Umbilical cord (tissue), 2 donors: ENCODE data around the gene ACTC1. TPM values are rescaled to one million over a fixed set of nuclear protein-coding genes. Genes with fewer than 3 reads are reported as not detected.

Source experiments
- DNase-seq: peaks from one replicate; pipeline ENCODE4 v3.0.0-alpha.2; 2015; ENCODE audit warnings: low spot score
- total RNA-seq: library from RNA; depleted of rRNA; stranded (reverse); fragments of >200 nt; gene quantifications from one replicate; pipeline ENCODE4 v1.2.3, GENCODE V29; 2014; ENCODE audit warnings: low replicate concordance; ENCODE audit not compliant: insufficient read depth

Gene ACTC1
- total RNA-seq, 1 donor from 2014 or later: 194 TPM

GRCh38 chr15:34802371-34802770, 7.0 kb upstream of the ACTC1 start:
- no peak for DNase-seq

- peak; percentile 47 for DNase-seq
Observed at GRCh38 chr15:34799149-34800101, 4.1 kb upstream of the ACTC1 start.

- DNase-seq: peak; percentile 17
Observed at GRCh38 chr15:34796847-34797435, 1.6 kb upstream of the ACTC1 start.

GRCh38 chr15:34794590-34795206, 651 bp downstream of the ACTC1 start:
- DNase-seq: no peak

- no peak for DNase-seq
Observed at GRCh38 chr15:34793901-34794300, 1.4 kb downstream of the ACTC1 start.

GRCh38 chr15:34793071-34793470, 2.3 kb downstream of the ACTC1 start:
- no peak for DNase-seq

GRCh38 chr15:34791701-34792100, 3.6 kb downstream of the ACTC1 start:
- DNase-seq: no peak

- no peak for DNase-seq
Observed at GRCh38 chr15:34790121-34790520, 5.2 kb downstream of the ACTC1 start.

GRCh38 chr15:34789326-34789725, 6.0 kb downstream of the ACTC1 start:
- DNase-seq: no peak

- DNase-seq: no peak
Observed at GRCh38 chr15:34786206-34786605, 9.1 kb downstream of the ACTC1 start.

GRCh38 chr15:34783991-34784390, 11.4 kb downstream of the ACTC1 start:
- no peak for DNase-seq

- DNase-seq: no peak
Observed at GRCh38 chr15:34783431-34783830, 11.9 kb downstream of the ACTC1 start.

GRCh38 chr15:34782901-34783300, 12.4 kb downstream of the ACTC1 start:
- no peak for DNase-seq

GRCh38 chr15:34780725-34781124, 14.6 kb downstream of the ACTC1 start:
- DNase-seq: no peak

- DNase-seq: no peak
Observed at GRCh38 chr15:34776606-34777105, 18.7 kb downstream of the ACTC1 start.

- DNase-seq: no peak
Observed at GRCh38 chr15:34773917-34774316, 21.4 kb downstream of the ACTC1 start.

- no peak for DNase-seq
Observed at GRCh38 chr15:34773013-34773412, 22.3 kb downstream of the ACTC1 start.

GRCh38 chr15:34772312-34772711, 23.0 kb downstream of the ACTC1 start:
- DNase-seq: no peak

GRCh38 chr15:34769711-34770110, 25.6 kb downstream of the ACTC1 start:
- DNase-seq: no peak

GRCh38 chr15:34768530-34768929, 26.8 kb downstream of the ACTC1 start:
- DNase-seq: no peak

- DNase-seq: no peak
Observed at GRCh38 chr15:34765741-34766140, 29.6 kb downstream of the ACTC1 start.

- DNase-seq: no peak
Observed at GRCh38 chr15:34760909-34761308, 34.4 kb downstream of the ACTC1 start.
